ENCODE measurements around the gene ZFP62. TPM values are rescaled to one million over a fixed set of nuclear protein-coding genes. Genes with fewer than 3 reads are reported as not detected.
"Not testable (repeated sequence)": the region's sequence is repeated elsewhere in the genome, so short reads cannot be mapped to it uniquely, and the experiment has no call there.

ZFP62 gene
- total RNA-seq, 4 donors from 2014 or later: 9.2 to 21.8 (median 10.8) TPM

DNA sequence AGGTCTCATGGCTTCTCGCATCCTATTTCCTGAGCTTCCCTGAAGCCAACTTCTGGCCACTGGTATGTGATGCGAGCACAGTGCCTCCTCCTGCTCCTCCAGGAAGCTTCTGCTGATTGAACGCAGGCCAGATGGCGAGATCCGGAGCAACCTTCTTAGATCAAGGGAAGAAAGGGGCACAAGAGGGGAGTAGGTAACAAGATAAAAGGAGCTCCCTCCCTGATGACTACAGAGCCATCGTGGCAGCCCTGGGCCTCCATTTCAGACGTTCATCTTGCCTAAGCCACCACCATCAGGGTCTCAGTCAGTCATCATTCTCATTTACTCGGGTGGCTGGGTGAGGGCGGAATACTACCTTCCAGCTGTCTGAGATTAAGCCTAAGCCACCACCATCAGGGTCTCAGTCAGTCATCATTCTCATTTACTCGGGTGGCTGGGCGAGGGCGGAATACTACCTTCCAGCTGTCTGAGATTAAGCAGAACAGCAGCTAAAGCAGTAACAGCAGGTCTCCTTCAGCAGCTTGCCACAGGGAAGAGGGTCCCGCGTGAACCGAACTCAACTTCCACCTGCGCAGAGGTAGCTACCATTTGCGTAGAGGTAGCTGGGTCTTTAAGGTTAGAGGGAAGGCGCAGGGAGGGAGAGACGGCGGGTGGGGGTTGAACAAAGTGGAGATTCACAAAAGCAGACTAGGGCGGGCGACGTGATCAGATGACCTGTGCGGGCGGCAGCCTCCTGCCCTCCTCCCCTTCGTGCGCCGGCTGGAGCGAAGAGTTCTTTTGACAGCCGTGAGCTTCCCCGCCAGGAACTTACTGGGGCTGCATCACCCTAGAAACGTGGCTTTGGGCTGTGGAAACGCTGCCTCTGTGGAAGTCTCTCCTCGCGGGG lies 30.6 kb downstream of the ZFP62 start:
- TF ChIP-seq, protein P1, sequence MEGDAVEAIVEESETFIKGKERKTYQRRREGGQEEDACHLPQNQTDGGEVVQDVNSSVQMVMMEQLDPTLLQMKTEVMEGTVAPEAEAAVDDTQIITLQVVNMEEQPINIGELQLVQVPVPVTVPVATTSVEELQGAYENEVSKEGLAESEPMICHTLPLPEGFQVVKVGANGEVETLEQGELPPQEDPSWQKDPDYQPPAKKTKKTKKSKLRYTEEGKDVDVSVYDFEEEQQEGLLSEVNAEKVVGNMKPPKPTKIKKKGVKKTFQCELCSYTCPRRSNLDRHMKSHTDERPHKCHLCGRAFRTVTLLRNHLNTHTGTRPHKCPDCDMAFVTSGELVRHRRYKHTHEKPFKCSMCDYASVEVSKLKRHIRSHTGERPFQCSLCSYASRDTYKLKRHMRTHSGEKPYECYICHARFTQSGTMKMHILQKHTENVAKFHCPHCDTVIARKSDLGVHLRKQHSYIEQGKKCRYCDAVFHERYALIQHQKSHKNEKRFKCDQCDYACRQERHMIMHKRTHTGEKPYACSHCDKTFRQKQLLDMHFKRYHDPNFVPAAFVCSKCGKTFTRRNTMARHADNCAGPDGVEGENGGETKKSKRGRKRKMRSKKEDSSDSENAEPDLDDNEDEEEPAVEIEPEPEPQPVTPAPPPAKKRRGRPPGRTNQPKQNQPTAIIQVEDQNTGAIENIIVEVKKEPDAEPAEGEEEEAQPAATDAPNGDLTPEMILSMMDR (IDR thresholded peaks at IDR 0.05): no peak
- ATAC-seq (ENCODE audit: low FRiP score) (peak; percentile 36), DNase-seq (ENCODE audit: low spot score) (no peak)

DNA sequence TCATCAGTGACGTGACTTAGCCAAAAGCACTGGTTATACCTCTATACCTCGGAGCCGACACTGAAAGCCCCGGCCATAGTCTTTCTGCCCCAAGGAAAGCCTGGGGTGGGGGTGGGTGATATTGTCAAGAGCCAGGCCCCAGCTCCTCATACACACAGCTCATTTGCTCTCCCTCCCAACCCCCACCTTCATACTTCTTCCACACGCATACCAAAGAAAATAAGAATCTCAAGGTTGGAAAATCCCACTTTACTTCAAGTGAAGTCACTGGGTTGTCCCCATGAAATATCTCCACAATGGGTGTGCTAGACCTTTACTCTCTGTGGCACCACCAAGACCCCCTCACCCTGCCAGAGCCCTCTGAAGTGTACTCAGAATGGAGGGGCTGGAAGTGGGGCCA lies 31.4 kb downstream of the ZFP62 start:
- TF ChIP-seq, protein P1 (IDR thresholded peaks at IDR 0.05): no peak

DNA sequence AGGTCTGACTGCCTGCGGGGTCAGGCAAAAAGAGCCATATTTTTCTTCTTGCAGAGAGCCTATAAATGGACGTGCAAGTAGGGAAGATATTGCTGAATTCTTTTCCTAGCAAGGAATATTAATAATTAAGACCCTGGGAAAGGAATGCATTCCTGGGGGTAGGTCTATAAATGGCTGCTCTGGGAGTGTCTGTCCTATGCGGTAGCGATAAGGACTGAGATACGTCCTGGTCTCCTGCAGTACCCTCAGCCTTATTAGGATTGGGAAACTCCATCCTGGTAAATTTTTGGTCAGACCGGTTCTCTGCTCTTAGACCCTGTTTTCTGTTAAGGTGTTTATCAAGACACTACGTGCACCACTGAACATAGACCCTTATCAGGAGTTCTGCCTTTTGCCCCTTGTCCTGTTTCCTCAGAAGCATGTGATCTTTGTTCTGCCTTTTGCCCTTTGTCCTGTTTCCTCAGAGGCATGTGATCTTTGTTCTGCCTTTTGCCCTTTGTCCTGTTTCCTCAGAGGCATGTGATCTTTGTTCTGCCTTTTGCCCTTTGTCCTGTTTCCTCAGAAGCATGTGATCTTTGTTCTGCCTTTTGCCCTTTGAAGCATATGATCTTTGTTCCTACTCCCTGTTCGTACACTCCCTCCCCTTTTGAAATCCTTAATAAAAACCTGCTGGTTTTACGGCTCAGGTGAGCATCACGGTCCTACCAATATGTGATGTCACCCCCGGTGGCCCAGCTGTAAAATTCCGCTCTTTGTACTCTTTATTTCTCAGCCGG lies 32.1 kb downstream of the ZFP62 start:
- not testable (repeated sequence) for ATAC-seq (ENCODE audit: low FRiP score)

More for the DNA sequence above, 31.4 kb downstream of the ZFP62 start:
- ATAC-seq (ENCODE audit: low FRiP score) (no peak), DNase-seq (ENCODE audit: low spot score) (no peak)

DNA sequence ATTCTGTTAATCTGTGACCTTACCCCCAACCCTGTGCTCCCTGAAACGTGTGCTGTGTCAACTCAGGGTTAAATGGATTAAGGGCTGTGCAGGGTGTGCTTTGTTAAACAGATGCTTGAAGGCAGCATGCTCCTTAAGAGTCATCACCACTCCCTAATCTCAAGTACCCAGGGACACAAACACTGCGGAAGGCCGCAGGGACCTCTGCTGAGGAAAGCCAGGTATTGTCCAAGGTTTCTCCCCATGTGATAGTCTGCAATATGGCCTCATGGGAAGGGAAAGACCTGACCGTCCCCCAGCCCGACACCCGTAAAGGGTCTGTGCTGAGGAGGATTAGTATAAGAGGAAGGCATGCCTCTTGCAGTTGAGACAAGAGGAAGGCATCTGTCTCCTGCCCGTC lies 33.7 kb downstream of the ZFP62 start:
- not testable (repeated sequence) for ATAC-seq (ENCODE audit: low FRiP score); DNase-seq (ENCODE audit: low spot score)

More for the DNA sequence above, 32.1 kb downstream of the ZFP62 start:
- not testable (repeated sequence) for DNase-seq (ENCODE audit: low spot score)

DNA sequence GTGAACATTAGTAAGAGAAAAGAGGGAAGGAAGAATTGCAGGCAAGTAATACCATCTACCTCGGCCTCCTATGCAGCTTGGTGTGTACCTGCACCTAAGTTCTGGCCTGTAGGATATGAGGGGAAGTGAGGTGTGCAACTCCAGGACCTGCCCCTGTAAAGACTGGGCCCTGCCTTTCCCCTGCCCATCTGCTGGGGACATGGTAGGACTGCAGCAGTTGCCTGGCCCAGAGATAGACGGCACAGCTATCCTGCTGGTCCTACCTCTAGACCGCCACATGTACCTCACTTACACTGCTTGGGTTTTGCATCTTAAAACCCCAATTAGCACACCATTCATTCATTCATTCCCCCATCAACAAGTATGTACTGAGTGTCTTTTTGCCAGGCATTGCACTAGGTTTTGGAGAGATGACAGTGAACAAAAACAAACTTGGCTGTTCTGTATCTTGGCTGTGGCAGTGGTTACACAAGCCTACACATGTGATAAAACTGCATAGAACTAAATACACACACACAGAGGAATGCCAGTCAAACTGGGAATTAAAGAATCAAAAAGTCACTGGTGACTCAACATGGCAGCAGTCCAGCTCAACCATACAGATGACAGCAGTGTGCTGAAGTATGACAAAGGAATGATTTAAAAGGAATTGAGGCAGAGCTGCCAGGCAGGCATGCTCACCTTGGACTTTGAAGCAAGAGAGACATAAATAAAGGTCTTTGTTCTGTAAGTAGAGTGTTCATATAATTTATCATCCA lies 35.1 kb downstream of the ZFP62 start:
- ATAC-seq (ENCODE audit: low FRiP score): peak; percentile 34
- no peak for DNase-seq (ENCODE audit: low spot score)
- TF ChIP-seq, protein P1 (IDR thresholded peaks at IDR 0.05): no peak

DNA sequence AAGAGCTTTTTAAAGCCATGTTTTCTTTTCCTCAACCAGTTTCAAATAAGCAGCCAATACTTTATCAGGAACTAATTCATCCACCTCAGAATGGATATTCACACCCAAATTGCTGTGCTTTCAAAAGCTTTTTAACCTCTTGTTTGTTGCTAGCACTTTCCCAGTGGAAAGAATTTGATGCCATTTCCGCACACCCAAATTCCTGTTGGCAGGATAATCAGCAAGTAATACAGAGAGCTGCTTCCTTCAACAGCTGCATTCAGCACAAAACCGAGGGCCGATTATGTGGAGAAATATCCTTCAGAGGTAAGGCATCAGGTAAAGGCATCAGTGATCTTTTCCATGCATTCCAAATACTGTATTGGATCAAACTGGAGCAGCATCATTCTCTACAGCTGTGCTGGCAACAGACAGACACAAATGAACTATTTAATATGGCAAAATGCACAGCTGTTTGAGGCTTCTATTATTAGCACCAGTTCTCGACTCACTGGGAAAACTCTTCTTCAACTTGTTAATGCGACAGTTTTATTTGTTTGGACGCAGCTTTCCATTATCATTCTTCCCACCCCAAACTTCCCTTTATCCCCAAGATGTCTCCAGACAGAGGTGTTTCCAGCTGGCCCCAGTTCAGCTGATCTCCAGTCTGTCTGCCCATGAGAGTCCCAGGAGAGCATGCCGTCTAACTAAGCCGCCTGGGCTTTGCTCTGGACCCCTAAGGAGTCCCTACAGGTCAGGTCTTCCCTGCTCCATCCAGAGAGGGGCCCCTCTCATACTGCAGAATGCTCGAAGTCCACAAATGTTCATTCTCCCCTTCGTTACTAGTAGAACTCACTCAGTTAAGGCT lies 36.2 kb downstream of the ZFP62 start:
- TF ChIP-seq, protein P1 (IDR thresholded peaks at IDR 0.05): no peak
- no peak for ATAC-seq (ENCODE audit: low FRiP score)
- DNase-seq (ENCODE audit: low spot score): no peak

DNA sequence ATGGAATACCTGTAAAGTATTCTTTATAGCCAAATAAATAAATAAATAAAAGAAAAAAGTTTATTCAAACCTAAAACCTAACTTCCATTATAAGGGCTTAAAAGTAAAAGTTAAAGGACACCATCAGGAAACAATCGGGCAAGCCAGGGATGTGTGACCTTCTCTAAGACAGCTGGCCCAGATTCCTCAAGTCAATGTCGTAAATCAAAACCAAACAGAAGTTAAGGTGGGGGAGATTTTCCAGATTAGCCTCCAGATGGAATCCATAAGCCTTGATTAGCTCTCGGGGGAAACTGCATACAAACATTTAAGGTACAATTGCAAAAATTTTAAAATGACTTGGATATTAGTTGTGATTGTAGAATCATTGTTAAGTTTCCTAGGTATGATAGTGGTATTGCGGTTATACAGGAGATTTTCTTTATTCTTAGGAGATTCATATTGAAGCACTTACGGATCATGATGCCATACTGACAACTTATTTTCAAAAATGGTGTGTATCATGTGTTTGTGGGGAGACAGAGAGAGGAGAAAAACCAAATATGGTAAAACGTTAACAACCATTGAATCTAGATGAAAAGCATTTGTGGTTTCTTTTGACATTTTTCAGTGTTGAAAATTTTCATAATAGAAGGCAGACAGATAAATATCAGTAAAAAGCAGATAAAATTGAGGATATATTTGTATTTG lies 37.0 kb downstream of the ZFP62 start:
- TF ChIP-seq, protein P1 (IDR thresholded peaks at IDR 0.05): no peak
- DNase-seq (ENCODE audit: low spot score) (no peak), ATAC-seq (ENCODE audit: low FRiP score) (no peak)
